ENCODE results near the gene AADACL3. TPM values are rescaled to one million over a fixed set of nuclear protein-coding genes. Genes with fewer than 3 reads are reported as not detected.

AADACL3 gene
- total RNA-seq, 1 donor from 2014 or later: 0.05 TPM

GRCh38 chr1:12677565-12677964 is 38.3 kb upstream of the AADACL3 start:
- no peak for FAIRE-seq
- no peak for TF ChIP-seq CTCF (IDR thresholded peaks at IDR 0.05; ENCODE audit: insufficient read depth, low read depth, low read length)
- no peak for TF ChIP-seq EZH2 (IDR thresholded peaks at IDR 0.05; ENCODE audit: insufficient read depth, low read length)
- Histone ChIP-seq H3K27ac (ENCODE audit: low read depth, low read length) (no peak overlapping the region), H3K4me1 (ENCODE audit: insufficient read depth, low read length) (no peaks in the 10 kb centered on the region), H3K4me2 (ENCODE audit: low read length) (no peak overlapping the region), H3K27me3 (ENCODE audit: insufficient read depth, low read length) (no peaks in the 10 kb centered on the region), H2AFZ (ENCODE audit: low read depth, low read length) (no peak overlapping the region), H3K4me3 (ENCODE audit: insufficient read depth, low read depth, low read length) (no peak overlapping the region), H4K20me1 (ENCODE audit: insufficient read depth, low read length) (no peaks in the 10 kb centered on the region), H3K79me2 (ENCODE audit: insufficient read depth, low read length) (no peaks in the 10 kb centered on the region), H3K9ac (ENCODE audit: low read length) (no peak overlapping the region), H3K36me3 (ENCODE audit: insufficient read depth, low read length) (no peaks in the 10 kb centered on the region), H3K9me3 (ENCODE audit: insufficient read depth, low read depth, low read length) (no peaks in the 10 kb centered on the region)
- no peak for DNase-seq (ENCODE audit: low read depth)
- Mint-ChIP-seq H3K27me3 (ENCODE audit: low read depth, unreplicated experiment) (no peaks in the 10 kb centered on the region), H3K4me3 (ENCODE audit: unreplicated experiment) (no peak overlapping the region), H3K4me1 (ENCODE audit: low read depth, unreplicated experiment) (no peaks in the 10 kb centered on the region), H3K36me3 (ENCODE audit: low read depth, unreplicated experiment) (no peaks in the 10 kb centered on the region), H3K27ac (ENCODE audit: unreplicated experiment) (no peak overlapping the region), H3K9me3 (ENCODE audit: unreplicated experiment) (peaks cover 2% of the 10 kb centered on the region)

- FAIRE-seq: no peak
- peaks cover 4% of the 10 kb centered on the region for H3K27me3 Mint-ChIP-seq (ENCODE audit: low read depth, unreplicated experiment)
Observed at GRCh38 chr1:12678350-12678749, 37.6 kb upstream of the AADACL3 start.

More at GRCh38 chr1:12678350-12678749, 37.6 kb upstream of the AADACL3 start:
- Histone ChIP-seq H2AFZ (ENCODE audit: low read depth, low read length) (no peak overlapping the region), H3K9me3 (ENCODE audit: insufficient read depth, low read depth, low read length) (no peaks in the 10 kb centered on the region), H4K20me1 (ENCODE audit: insufficient read depth, low read length) (no peaks in the 10 kb centered on the region), H3K79me2 (ENCODE audit: insufficient read depth, low read length) (no peaks in the 10 kb centered on the region), H3K27me3 (ENCODE audit: insufficient read depth, low read length) (no peaks in the 10 kb centered on the region), H3K9ac (ENCODE audit: low read length) (no peak overlapping the region), H3K4me3 (ENCODE audit: insufficient read depth, low read depth, low read length) (no peak overlapping the region), H3K36me3 (ENCODE audit: insufficient read depth, low read length) (no peaks in the 10 kb centered on the region), H3K27ac (ENCODE audit: low read depth, low read length) (no peak overlapping the region), H3K4me2 (ENCODE audit: low read length) (no peak overlapping the region), H3K4me1 (ENCODE audit: insufficient read depth, low read length) (no peaks in the 10 kb centered on the region)
- DNase-seq (ENCODE audit: low read depth): no peak
- TF ChIP-seq EZH2 (IDR thresholded peaks at IDR 0.05; ENCODE audit: insufficient read depth, low read length) (no peak), CTCF (IDR thresholded peaks at IDR 0.05; ENCODE audit: insufficient read depth, low read depth, low read length) (no peak)
- Mint-ChIP-seq H3K36me3 (ENCODE audit: low read depth, unreplicated experiment) (no peaks in the 10 kb centered on the region), H3K4me3 (ENCODE audit: unreplicated experiment) (no peak overlapping the region), H3K9me3 (ENCODE audit: unreplicated experiment) (peaks cover 4% of the 10 kb centered on the region), H3K4me1 (ENCODE audit: low read depth, unreplicated experiment) (no peaks in the 10 kb centered on the region), H3K27ac (ENCODE audit: unreplicated experiment) (no peak overlapping the region)

Measured in astrocyte (in vitro differentiated cells and primary cell).